ENCODE data around the gene HES4.

Gene HES4

GRCh38 chr1:965526-966134 lies 34.3 kb downstream of the HES4 start:
- DNase-seq: no peak

GRCh38 chr1:964691-965525 lies 35.0 kb downstream of the HES4 start:
- no peak for DNase-seq

DNA sequence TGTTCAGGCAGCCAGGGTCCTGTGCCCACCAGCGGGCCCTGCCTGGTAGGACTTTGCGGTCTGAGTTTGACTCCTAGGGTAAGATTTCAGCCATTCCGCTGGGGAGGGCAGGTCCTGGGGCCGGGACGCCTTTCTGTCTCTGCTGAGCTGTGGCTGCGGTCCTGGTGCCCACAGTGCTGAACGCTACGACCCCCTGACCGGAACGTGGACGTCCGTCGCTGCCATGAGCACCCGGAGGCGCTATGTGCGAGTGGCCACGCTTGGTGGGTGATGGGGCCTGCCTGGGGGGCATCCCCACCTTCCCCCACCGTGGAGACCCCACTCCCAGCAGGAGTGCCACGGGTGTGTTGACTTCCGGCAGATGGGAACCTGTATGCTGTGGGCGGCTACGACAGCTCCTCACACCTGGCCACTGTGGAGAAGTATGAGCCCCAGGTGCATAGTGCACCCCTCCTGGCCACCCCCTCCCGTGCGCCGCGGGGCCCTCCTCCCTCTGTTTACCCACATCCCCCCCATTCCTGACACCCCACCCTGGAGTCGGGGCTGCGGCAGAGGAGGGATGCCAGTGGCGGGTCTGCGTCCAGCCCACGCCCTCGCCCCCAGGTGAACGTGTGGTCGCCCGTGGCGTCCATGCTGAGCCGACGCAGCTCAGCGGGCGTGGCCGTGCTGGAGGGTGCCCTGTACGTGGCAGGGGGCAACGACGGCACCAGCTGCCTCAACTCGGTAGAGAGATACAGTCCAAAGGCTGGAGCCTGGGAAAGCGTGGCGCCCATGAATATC lies 36.0 kb downstream of the HES4 start:
- DNase-seq: no peak

DNA sequence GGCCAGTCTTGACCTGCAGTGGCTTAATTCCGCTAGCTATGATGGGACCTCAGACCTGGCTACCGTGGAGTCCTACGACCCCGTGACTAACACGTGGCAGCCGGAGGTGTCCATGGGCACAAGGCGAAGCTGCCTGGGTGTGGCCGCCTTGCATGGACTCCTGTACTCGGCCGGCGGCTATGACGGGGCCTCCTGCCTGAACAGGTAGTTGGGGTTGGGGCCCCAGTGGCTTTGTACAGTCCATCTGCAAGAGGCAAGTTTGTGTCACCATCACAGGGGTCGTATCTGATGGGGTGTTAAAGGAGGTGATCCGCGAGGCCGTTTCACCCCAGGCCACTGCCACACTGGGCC lies 36.6 kb downstream of the HES4 start:
- no peak for DNase-seq

DNA sequence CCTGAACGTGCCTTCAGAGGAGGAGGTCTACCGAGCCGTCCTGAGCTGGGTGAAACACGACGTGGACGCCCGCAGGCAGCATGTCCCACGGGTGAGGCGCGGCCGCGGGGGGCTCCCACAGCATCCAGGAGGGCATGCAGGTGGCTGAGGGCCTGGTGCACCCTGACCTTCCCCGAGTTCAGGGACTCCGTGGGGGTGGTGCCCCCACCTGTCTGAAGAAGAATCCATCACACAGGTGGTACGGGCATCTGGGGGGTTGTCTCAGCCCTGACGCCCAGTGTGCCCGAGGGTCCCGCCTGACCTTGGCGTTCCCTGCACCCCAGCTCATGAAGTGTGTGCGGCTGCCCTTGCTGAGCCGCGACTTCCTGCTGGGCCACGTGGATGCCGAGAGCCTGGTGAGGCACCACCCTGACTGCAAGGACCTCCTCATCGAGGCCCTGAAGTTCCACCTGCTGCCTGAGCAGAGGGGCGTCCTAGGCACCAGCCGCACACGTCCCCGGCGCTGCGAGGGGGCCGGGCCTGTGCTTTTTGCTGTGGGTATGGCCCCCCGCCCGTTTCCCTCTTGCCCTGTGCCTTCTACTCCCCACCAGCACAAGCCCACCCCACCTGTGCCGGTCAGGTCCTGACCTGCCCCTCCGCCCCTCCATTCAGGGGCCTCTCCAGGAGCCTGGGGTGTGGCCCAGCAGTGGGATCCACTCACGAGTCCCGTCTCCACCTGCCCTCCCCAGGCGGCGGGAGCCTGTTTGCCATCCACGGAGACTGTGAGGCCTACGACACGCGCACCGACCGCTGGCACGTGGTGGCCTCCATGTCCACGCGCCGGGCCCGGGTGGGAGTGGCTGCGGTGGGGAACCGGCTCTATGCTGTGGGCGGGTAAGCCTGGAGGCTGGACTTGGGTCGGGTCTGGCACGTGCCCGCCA lies 37.3 kb downstream of the HES4 start:
- no peak for DNase-seq

- no peak for DNase-seq
Measured at GRCh38 chr1:961132-961669, 38.7 kb downstream of the HES4 start.

GRCh38 chr1:960363-961131 lies 39.4 kb downstream of the HES4 start, which contains the start of gene KLHL17:
Gene KLHL17, plus strand, starts transcription at chr1:960584. Its CDS starts 110 bp downstream, at chr1:960694.
- peak; percentile 64 to 69 for DNase-seq

- DNase-seq: no peak
Measured at GRCh38 chr1:959731-960362, 40.0 kb downstream of the HES4 start.

DNA sequence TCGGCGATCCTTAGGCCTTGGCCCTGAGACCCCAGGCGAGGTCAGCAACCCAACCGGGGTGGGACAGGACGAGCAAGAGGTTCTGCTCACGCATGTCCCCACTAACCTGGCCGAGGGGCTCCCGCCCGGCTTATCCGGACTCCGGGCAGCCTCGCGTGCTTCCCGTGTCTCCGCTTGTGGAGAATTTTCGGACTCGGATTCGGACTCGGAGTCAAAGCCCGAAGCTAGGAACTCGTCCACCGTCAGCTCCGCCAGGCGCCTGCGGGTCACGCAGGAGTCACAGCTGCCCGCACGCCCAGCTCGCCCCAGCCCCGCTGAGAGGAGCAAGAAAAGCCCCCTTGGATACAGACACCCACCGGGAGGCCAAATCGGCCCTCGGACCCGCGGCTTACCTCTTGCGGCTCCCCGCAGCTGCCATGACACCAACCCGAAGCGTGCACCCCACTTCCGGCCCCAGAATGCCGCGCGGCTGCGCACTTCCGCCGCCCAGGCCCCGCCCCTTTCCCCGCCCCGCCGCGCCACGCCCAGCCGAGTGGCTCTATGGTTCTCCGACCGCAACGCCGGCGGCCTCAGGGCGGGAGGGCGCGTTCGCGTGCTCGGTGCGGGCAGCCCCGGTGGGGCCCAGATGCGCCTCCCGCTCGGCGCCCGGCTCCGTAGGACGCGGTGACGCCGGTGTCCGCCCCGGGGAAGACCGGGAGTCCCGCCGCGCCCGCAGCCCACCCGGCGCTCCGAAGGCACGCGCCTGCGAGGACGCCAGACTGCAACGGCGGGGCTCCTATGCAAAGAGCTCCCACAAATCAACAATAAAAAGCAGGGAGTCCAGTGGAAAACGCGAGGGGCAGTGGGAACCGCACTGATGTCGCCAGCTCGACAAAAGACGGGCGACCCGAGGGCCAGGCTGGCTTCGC lies 40.8 kb downstream of the HES4 start, which contains the start of gene NOC2L:
TSS of gene NOC2L (minus strand) at position 434 of the 908 bp plus-strand sequence. CDS start at position 418, 16 bp downstream.
- DNase-seq: peak; percentile 92 to 93

DNA sequence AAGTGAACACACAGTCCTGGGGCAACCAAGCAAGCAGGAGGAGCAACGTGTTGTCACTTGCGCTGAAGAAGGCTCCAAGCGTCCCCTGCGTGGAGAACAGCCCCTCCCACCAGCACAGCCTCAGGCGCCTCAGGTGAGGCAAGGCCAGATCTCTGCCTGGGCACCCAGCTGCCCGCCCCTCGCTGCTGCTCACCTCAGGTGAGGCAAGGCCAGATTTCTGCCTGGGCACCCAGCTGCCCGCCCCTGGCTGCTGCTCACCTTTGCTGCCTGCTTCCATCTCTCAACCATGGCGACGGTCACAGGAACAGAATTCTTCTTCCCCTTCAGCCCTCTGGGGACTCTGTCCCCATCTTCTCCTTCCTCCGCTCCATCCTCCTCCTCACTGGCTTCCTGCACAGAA lies 43.3 kb downstream of the HES4 start:
- no peak for DNase-seq

DNA sequence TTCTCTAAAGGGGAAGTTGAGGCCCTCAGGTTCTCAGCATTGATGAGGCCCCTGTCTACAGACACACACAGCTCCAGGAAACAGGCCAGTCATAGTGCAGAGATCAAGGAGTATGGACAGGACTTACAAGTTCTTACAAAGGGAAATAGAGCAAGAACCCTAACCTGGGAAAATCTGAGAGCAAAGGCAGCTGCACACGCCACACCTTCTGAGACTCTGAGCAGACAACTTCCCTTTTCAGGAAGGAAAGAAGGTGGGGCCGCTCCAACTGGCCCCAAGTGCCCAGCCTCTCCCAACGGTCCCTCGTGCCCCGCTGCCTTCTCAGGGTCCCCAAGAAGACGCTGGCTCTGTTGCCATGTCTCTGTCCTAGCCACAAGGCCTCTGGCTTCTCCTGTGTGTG lies 44.4 kb downstream of the HES4 start:
- DNase-seq: peak in 1 of 2 donors; percentile 37

GRCh38 chr1:954927-955326 lies 45.0 kb downstream of the HES4 start:
- no peak for DNase-seq

- DNase-seq: no peak
Measured at GRCh38 chr1:953524-954320, 46.2 kb downstream of the HES4 start.

DNA sequence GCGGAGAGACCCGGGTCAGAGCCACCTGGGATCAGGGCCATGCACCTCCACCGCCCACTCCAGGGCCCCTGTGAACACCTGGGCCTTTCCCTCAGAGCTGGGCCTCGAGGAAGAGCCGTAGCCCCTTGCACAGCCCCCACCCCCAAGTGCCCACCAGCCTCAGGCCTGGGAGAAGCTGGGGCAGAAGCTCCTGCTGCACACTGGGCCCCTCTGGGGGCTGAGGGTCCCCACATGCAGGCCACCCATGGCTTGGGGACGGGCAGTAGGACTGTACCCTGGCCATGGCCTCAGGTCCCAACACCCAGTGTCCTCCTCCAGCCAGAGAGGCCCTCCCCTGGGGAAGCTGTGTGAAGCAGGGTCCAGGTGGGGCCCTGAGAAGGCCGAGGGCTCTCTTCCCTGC lies 47.3 kb downstream of the HES4 start:
- DNase-seq: no peak

GRCh38 chr1:952201-952600 lies 47.7 kb downstream of the HES4 start:
- DNase-seq: no peak

GRCh38 chr1:951364-951763 lies 48.5 kb downstream of the HES4 start:
- DNase-seq: no peak

- no peak for DNase-seq
Measured at GRCh38 chr1:950881-951280, 49.0 kb downstream of the HES4 start.

DNA sequence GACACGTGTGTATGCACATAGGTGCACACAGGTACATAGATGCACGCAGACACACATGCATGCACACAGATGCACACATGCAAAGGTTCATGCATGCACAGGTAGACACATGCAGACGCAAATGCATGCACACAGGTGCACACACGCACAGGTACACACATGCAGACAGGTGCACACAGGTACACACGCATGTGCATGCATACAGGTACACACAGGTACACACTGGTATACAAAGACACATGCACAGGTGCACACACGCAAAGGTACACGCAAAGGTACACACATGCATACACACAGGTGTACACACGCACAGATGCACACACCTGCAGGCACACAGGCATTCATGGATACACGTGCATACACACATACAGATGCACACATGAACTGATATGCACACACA lies 49.6 kb downstream of the HES4 start:
- DNase-seq: no peak
